ENCODE measurements around the gene PITX2.
A peak's percentile ranks its signal among the peaks of the same experiment; 100 is the strongest.

The PITX2 gene

GRCh38 chr4:110643096-110643495 lies 20.2 kb upstream of the PITX2 start:
- in situ Hi-C loops (cut with MboI; ENCODE audit: low pct_unique_long_range_greater_than_20kb, low sequenced_read_pairs, unreplicated experiment) = loop anchor here (25.0 kb wide), 2 partner anchors 319 to 994 kb away; no protein-coding TSS in a partner anchor

GRCh38 chr4:110641218-110641617 lies 18.3 kb upstream of the PITX2 start:
- no peak for DNase-seq (ENCODE audit: low spot score)
- in situ Hi-C loops (cut with MboI; ENCODE audit: low pct_unique_long_range_greater_than_20kb, low sequenced_read_pairs, unreplicated experiment) = loop anchor here (25.0 kb wide), 2 partner anchors 321 to 996 kb away; no protein-coding TSS in a partner anchor
- no peak for TF ChIP-seq CTCF (IDR thresholded peaks at IDR 0.05; ENCODE audit: extremely low read depth, insufficient read depth, missing control alignments)

More at GRCh38 chr4:110643096-110643495, 20.2 kb upstream of the PITX2 start:
- no peak for TF ChIP-seq CTCF (IDR thresholded peaks at IDR 0.05; ENCODE audit: extremely low read depth, insufficient read depth, missing control alignments)
- no peak for DNase-seq (ENCODE audit: low spot score)

- no peak for TF ChIP-seq CTCF (IDR thresholded peaks at IDR 0.05; ENCODE audit: extremely low read depth, insufficient read depth, missing control alignments)
- no peak for DNase-seq (ENCODE audit: low spot score)
- in situ Hi-C loops (cut with MboI; ENCODE audit: low pct_unique_long_range_greater_than_20kb, low sequenced_read_pairs, unreplicated experiment) = loop anchor here (25.0 kb wide), 2 partner anchors 322 to 997 kb away; no protein-coding TSS in a partner anchor
Measured at GRCh38 chr4:110640576-110640975, 17.7 kb upstream of the PITX2 start.

GRCh38 chr4:110639207-110640090 lies 16.6 kb upstream of the PITX2 start:
- no peak for TF ChIP-seq CTCF (IDR thresholded peaks at IDR 0.05; ENCODE audit: extremely low read depth, insufficient read depth, missing control alignments)
- in situ Hi-C loops (cut with MboI; ENCODE audit: low pct_unique_long_range_greater_than_20kb, low sequenced_read_pairs, unreplicated experiment) = loop anchor here (25.0 kb wide), 2 partner anchors 323 to 998 kb away; no protein-coding TSS in a partner anchor
- no peak for DNase-seq (ENCODE audit: low spot score)

- DNase-seq (ENCODE audit: low spot score) = no peak
- in situ Hi-C loops (cut with MboI; ENCODE audit: low pct_unique_long_range_greater_than_20kb, low sequenced_read_pairs, unreplicated experiment) = loop anchor here (25.0 kb wide), 2 partner anchors 324 to 999 kb away; no protein-coding TSS in a partner anchor
- no peak for TF ChIP-seq CTCF (IDR thresholded peaks at IDR 0.05; ENCODE audit: extremely low read depth, insufficient read depth, missing control alignments)
Measured at GRCh38 chr4:110638089-110638746, 15.3 kb upstream of the PITX2 start.

GRCh38 chr4:110637408-110638088 lies 14.7 kb upstream of the PITX2 start:
- in situ Hi-C loops (cut with MboI; ENCODE audit: low pct_unique_long_range_greater_than_20kb, low sequenced_read_pairs, unreplicated experiment) = loop anchor here (25.0 kb wide), 2 partner anchors 325 to 1000 kb away; no protein-coding TSS in a partner anchor
- peak; percentile 16 for DNase-seq (ENCODE audit: low spot score)
- no peak for TF ChIP-seq CTCF (IDR thresholded peaks at IDR 0.05; ENCODE audit: extremely low read depth, insufficient read depth, missing control alignments)
